Measurements from ENCODE around the gene INSR.

- TF ChIP-seq CTCF (IDR thresholded peaks at IDR 0.05; ENCODE audit: extremely low read depth in 1 of 2, insufficient read depth in 1 of 2, low read depth in 1 of 2, low read length in 2 of 2) (no peak), EZH2 (IDR thresholded peaks at IDR 0.05; ENCODE audit: borderline replicate concordance, low read depth, low read length, severe bottlenecking) (no peak), GATA2 (IDR thresholded peaks at IDR 0.05; ENCODE audit: insufficient read depth, insufficient read length, low read depth, low read length) (no peak), POLR2A (IDR thresholded peaks at IDR 0.05; ENCODE audit: low read depth, low read length) (no peak), FOS (IDR thresholded peaks at IDR 0.05; ENCODE audit: borderline replicate concordance, insufficient read depth, low read length) (no peak), MYC (IDR thresholded peaks at IDR 0.05; ENCODE audit: low read depth, low read length) (no peak), POLR2AphosphoS5 (IDR thresholded peaks at IDR 0.05; ENCODE audit: insufficient read depth, low read depth, low read length) (no peak)
These were observed 5.2 kb downstream of the INSR start for GRCh38 chr19:7288977-7289376.

Data from endothelial cell of umbilical vein (primary cell).